ENCODE measurements around the gene SH2D5.
"Not testable (repeated sequence)": the region's sequence is repeated elsewhere in the genome, so short reads cannot be mapped to it uniquely, and the experiment has no call there.

SH2D5 gene

GRCh38 chr1:20727746-20728316, 4.7 kb downstream of the SH2D5 start:
- no peak for DNase-seq

DNA sequence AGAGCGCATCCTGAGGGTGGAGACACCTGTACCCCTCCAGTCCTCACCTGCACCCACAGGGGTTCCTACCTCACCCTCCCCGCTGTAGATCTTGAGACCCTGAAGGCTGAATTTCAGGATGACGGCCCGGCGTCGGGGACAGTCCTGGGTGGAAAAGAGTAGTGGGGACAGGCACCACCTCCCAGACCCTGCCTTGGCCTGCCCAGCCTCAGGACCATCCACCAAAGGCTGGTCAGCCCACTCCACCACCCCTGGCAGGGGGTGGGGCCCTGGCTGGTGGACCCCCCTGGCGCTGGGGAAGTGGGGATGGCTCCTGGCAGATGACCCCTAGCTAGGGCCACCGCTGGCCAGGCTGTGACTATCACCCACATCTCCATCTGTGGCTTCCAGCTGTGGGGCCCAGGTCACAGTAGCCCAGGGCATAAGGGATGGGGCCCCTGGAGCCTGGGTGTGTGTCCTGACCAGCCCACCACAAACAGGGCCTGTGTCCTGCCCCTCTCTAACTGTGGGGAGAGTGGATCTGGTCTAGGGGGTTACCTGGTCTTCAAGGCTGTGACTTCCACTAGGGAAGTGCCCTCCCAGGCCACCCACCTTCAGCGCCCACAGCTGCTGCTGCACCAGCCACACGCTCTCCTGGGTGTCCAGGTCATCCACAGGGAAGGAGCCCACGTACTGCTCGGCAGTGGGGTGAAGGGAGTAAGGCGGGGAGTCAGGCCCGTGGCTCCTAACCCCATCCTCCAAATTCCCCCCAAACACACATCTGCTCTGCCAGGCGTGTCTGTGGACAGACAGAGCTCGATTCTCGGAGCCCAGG, 5.4 kb downstream of the SH2D5 start:
- DNase-seq = no peak

DNA sequence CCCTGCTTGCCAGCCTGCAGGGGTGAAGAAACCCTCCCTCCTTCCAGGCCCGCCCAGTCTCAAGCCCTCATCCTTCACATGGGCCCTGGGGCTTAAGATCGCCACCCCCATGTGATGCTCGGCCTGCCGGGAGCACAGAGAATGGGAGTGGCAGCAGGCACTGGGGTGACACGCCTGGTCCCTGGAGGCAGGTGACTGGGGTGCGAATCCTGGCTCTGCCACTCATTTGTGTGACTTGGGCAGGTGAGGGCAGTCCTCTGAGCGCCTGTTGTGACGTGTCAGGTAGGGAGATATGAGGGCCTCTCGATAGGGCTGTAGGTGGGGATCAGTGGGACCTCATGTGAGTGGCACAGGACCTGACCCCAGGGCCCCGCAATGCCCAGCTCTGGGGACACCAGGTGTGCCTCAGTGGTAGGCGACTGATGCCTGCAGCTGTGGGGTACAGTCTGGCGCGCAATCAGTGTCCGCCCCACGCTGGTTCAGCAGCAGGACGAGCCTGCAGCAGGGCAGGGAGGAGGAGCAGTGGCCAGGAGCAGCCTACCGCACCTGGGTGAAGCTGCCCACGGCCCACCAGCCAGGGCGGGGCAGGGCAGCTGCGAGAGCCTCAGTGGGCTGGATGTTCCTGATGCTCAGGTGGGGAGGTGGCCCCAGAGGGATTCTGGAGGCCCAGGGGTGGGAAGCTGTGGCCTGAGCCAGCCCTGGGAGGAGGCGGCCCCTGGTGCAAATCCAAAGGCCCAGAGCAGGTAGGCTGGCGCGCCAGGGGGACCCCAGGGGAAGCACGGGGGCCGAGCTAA, 6.2 kb downstream of the SH2D5 start:
- no peak for DNase-seq

- DNase-seq = no peak
Observed at GRCh38 chr1:20725189-20726117, 7.0 kb downstream of the SH2D5 start.

GRCh38 chr1:20724364-20725188, 7.9 kb downstream of the SH2D5 start:
- no peak for DNase-seq

- DNase-seq = no peak
Observed at GRCh38 chr1:20723537-20724363, 8.8 kb downstream of the SH2D5 start.

DNA sequence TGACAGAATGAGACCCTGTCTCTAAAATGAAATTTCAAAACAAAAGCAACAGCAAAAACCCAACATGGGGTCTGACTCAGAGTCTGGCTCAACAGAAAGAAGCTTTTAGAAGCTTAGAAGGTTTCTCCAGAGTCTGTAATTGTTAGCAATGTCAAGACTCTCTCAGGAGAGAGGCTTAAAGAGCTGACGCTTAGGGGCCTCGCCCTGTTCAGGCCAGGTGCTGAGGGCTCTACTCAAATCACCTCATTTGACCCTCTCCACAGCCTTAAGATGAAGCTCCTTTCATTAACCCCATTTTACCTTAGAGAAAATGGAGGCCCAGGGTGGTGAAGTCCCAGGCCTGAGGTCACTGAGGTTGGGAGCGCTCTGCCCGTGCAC, 9.4 kb downstream of the SH2D5 start:
- DNase-seq = no peak

- DNase-seq = no peak
Observed at GRCh38 chr1:20721117-20722061, 11.1 kb downstream of the SH2D5 start.

- DNase-seq = no peak
Observed at GRCh38 chr1:20720631-20721091, 11.8 kb downstream of the SH2D5 start.

DNA sequence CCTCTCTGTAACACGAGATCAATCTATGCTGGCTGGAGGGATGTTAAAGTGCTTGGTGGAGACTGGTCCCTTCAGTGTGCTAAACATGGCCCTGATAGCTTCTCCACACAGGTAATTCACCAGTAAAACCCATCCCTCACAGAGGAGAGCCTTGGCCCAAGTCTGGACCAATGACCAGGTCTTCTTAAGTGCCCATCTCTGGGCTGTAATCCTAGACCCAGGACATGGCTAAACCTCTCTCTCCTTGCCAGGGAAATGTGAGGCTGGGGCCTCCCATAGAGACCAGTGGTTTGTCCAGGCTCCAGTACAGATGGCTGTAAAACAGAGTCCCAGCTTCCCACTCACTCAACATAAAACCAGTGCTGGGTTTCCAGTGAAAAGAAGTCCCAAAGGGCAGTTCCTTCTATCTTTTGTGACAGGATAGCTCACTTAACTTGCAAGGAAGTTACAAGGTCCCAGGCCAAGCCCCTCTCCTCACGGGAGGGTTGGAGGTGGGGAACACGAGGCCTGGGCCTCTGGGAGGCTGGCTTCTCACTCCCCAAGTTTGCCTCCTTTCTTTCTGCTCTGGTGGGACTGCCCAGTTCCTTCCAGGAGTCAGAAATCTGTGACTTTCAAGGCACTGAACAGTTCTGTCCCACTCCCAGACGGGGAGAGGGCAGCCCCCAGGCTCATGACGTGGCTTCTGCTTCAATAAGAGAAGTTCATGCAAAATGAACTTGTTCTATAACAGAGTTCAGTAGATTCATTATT, 12.5 kb downstream of the SH2D5 start:
- no peak for DNase-seq

GRCh38 chr1:20719261-20719660, 13.2 kb downstream of the SH2D5 start:
- no peak for DNase-seq

- not testable (repeated sequence) for DNase-seq
Observed at GRCh38 chr1:20718343-20718882, 14.1 kb downstream of the SH2D5 start.

DNA sequence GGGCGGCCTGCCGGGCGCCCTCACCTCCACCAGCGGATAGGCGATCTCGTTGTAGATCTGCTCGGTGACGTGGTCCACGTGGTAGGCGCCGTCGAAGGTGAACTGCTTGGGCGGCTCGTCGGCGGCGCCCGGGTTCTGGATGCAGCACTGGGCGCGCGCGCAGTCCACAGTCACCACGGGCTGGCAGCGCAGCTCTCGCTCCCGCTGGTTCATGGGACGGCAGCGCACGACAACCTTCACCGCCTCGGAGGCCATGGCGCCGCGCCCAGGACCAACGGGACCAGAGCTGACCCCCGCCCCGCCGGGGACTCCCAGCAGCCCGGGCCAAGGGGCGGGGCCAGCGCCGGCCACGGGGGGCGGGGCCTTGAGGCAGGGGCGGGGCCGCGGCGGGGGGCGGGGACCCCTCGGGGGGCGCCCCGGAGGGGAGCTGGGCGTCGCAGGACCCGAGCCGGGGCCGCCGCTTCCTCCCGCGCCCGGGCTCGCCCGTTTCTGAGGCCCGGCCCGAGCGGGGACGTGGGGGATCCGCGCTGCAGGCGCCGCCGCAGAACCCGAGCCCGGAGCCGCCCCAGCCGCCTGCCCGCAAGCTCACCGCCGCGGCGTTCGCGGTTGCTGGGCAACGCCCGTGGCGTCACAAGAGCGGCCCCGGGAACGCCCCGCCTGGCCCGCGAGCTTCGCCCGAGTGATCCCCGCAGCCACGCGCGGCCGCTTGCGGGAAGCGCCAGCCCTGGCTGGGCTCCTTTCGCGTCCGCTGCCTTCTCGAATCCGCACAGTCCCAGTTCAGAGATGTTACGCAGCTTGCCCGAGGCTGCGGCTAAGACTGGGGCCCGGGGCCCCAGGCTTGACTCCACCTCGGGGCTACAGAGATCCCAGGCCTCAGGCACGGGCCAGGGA, 14.8 kb downstream of the SH2D5 start, which contains the start of gene KIF17:
TSS of gene KIF17 (minus strand) at position 556 of the 891 bp plus-strand sequence. CDS start at position 255, 301 bp downstream.
- peak; percentile 66 to 69 for DNase-seq

GRCh38 chr1:20716232-20716631, 16.3 kb downstream of the SH2D5 start:
- no peak for DNase-seq

GRCh38 chr1:20715406-20715805, 17.1 kb downstream of the SH2D5 start:
- DNase-seq = no peak

- no peak for DNase-seq
Observed at GRCh38 chr1:20713440-20713839, 19.1 kb downstream of the SH2D5 start.

DNA sequence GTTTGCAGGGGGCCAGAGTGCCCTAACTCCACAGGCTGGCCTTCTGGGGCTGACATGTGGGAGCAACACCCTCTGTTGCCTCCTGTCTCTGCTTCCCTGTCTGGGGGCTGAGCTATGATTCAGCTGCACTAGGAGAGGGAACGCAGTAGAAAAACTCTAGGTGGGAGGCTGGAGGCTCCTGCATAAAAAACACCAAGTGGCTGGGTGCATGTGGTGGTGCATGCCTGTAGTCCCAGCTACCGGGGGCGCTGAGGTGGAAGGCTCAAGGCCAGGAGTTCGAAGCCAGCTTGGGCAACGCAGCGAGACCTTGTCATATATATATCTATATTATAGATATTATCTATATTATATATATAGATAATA, 20.3 kb downstream of the SH2D5 start:
- no peak for DNase-seq
